DND-41 (cell line): ENCODE results near the gene FHAD1.
A peak's percentile ranks its signal among the peaks of the same experiment; 100 is the strongest.

Experiments
- ATAC-seq: fragments of 200-7000 bp; cut with Tn5 transposase; 3 replicates; pipeline ENCODE4 v1.9.1; 2021; ENCODE audit warnings: low read depth; ENCODE audit not compliant: insufficient read depth
- DNase-seq: peaks from one replicate; pipeline ENCODE4 v3.0.0-alpha.2; 2020
- H2AFZ ChIP-seq: 2 replicates; pipeline ENCODE4 v1.6.0; 2012; ENCODE audit warnings: low read depth, low read length
- H3K27ac ChIP-seq: 2 replicates; pipeline ENCODE4 v1.5.1; 2012; ENCODE audit warnings: low read length, inconsistent platforms
- H3K27me3 ChIP-seq: fragments of 200-600 bp; sonication (generic); 2 replicates; pipeline ENCODE4 v1.6.0; 2012; ENCODE audit warnings: low read length, mild to moderate bottlenecking, inconsistent platforms; ENCODE audit not compliant: insufficient read depth, poor library complexity
- H3K36me3 ChIP-seq: 2 replicates; pipeline ENCODE4 v1.5.1; 2012; ENCODE audit warnings: low read length, inconsistent platforms; ENCODE audit not compliant: insufficient read depth
- H3K4me1 ChIP-seq: 2 replicates; pipeline ENCODE4 v1.5.1; 2012; ENCODE audit warnings: mild to moderate bottlenecking, low read length; ENCODE audit not compliant: insufficient read depth
- H3K4me2 ChIP-seq: 2 replicates; pipeline ENCODE4 v1.6.0; 2012; ENCODE audit warnings: mild to moderate bottlenecking, moderate library complexity, low read length, inconsistent platforms; ENCODE audit not compliant: insufficient read depth
- H3K4me3 ChIP-seq, 2 experiments: fragments of 200-600 bp in 1 of 2; shearing (Covaris generic) in 1 of 2; 2 replicates each; pipeline ENCODE4 v1.5.1; 2012 to 2016; ENCODE audit warnings: inconsistent platforms in 2 of 2, low read length in 2 of 2, mild to moderate bottlenecking in 2 of 2, low read depth in 1 of 2, moderate library complexity in 1 of 2
- H3K79me2 ChIP-seq: 2 replicates; pipeline ENCODE4 v1.6.0; 2012; ENCODE audit warnings: low read length, inconsistent platforms; ENCODE audit not compliant: insufficient read depth
- H3K9ac ChIP-seq: 2 replicates; pipeline ENCODE4 v1.6.0; 2012; ENCODE audit warnings: low read depth, mild to moderate bottlenecking, inconsistent platforms, low read length, moderate library complexity
- H3K9me3 ChIP-seq: 2 replicates; pipeline ENCODE4 v1.5.1; 2012; ENCODE audit warnings: low read length, moderate library complexity, mild to moderate bottlenecking, inconsistent platforms; ENCODE audit not compliant: insufficient read depth, severe bottlenecking
- H4K20me1 ChIP-seq: 2 replicates; pipeline ENCODE4 v1.6.0; 2012; ENCODE audit warnings: low read length; ENCODE audit not compliant: insufficient read depth
- EZH2 ChIP-seq: IDR thresholded peaks from 3 replicates; pipeline ENCODE4 v1.6.1; 2012; ENCODE audit warnings: borderline replicate concordance, low read depth, mild to moderate bottlenecking, moderate library complexity, low read length, inconsistent platforms; ENCODE audit not compliant: severe bottlenecking
- TF ChIP-seq, protein P1 (sequence below): IDR thresholded peaks from 2 replicates; pipeline ENCODE4 v1.5.1; 2012; ENCODE audit warnings: borderline replicate concordance, low read length, moderate library complexity, mild to moderate bottlenecking; ENCODE audit not compliant: poor library complexity, severe bottlenecking; ENCODE audit errors: extremely low read depth

Gene FHAD1

GRCh38 chr1:15322648-15323350 lies 75.8 kb downstream of the FHAD1 start:
- no peak for ATAC-seq

GRCh38 chr1:15323351-15323988 lies 76.4 kb downstream of the FHAD1 start:
- no peak for TF ChIP-seq EZH2
- TF ChIP-seq, protein P1, sequence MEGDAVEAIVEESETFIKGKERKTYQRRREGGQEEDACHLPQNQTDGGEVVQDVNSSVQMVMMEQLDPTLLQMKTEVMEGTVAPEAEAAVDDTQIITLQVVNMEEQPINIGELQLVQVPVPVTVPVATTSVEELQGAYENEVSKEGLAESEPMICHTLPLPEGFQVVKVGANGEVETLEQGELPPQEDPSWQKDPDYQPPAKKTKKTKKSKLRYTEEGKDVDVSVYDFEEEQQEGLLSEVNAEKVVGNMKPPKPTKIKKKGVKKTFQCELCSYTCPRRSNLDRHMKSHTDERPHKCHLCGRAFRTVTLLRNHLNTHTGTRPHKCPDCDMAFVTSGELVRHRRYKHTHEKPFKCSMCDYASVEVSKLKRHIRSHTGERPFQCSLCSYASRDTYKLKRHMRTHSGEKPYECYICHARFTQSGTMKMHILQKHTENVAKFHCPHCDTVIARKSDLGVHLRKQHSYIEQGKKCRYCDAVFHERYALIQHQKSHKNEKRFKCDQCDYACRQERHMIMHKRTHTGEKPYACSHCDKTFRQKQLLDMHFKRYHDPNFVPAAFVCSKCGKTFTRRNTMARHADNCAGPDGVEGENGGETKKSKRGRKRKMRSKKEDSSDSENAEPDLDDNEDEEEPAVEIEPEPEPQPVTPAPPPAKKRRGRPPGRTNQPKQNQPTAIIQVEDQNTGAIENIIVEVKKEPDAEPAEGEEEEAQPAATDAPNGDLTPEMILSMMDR, result peak; percentile 99
- Histone ChIP-seq H3K27ac (no peak overlapping the region), H3K79me2 (no peaks in the 10 kb centered on the region), H2AFZ (0 out of 2 replicates have a peak overlapping the region, but pooled peaks have one; percentile 45), H3K4me2 (no peak overlapping the region), H3K4me3 (no peak overlapping the region), H3K36me3 (no peaks in the 10 kb centered on the region), H3K4me1 (no peaks in the 10 kb centered on the region), H3K9ac (no peak overlapping the region), H4K20me1 (no peaks in the 10 kb centered on the region), H3K9me3 (peaks cover 2% of the 10 kb centered on the region), H3K27me3 (peaks cover 6% of the 10 kb centered on the region)
- ATAC-seq, result peak; percentile 93
- DNase-seq, result peak; percentile 72

More at GRCh38 chr1:15322648-15323350, 75.8 kb downstream of the FHAD1 start:
- Histone ChIP-seq H3K36me3 (no peaks in the 10 kb centered on the region), H3K27me3 (peaks cover 6% of the 10 kb centered on the region), H2AFZ (no peak overlapping the region), H3K79me2 (no peaks in the 10 kb centered on the region), H4K20me1 (no peaks in the 10 kb centered on the region), H3K4me2 (no peak overlapping the region), H3K4me3 (no peak overlapping the region), H3K9ac (no peak overlapping the region), H3K9me3 (peaks cover 2% of the 10 kb centered on the region), H3K4me1 (no peaks in the 10 kb centered on the region), H3K27ac (no peak overlapping the region)
- DNase-seq, result no peak
- TF ChIP-seq, protein P1, result no peak
- no peak for TF ChIP-seq EZH2

GRCh38 chr1:15323989-15324868 lies 77.2 kb downstream of the FHAD1 start:
- Histone ChIP-seq H3K4me1 (no peaks in the 10 kb centered on the region), H3K27me3 (peaks cover 6% of the 10 kb centered on the region), H3K9me3 (peaks cover 2% of the 10 kb centered on the region), H3K36me3 (no peaks in the 10 kb centered on the region), H2AFZ (no peak overlapping the region), H3K4me2 (no peak overlapping the region), H3K9ac (no peak overlapping the region), H4K20me1 (no peaks in the 10 kb centered on the region), H3K27ac (no peak overlapping the region), H3K4me3 (no peak overlapping the region), H3K79me2 (no peaks in the 10 kb centered on the region)
- DNase-seq (no peak), ATAC-seq (no peak)
- no peak for TF ChIP-seq EZH2
- TF ChIP-seq, protein P1, result no peak
